ENCODE results near the gene TNK2.

Gene TNK2

GRCh38 chr3:195899701-195900435 is 8.5 kb downstream of the TNK2 start:
- DNase-seq: no peak

DNA sequence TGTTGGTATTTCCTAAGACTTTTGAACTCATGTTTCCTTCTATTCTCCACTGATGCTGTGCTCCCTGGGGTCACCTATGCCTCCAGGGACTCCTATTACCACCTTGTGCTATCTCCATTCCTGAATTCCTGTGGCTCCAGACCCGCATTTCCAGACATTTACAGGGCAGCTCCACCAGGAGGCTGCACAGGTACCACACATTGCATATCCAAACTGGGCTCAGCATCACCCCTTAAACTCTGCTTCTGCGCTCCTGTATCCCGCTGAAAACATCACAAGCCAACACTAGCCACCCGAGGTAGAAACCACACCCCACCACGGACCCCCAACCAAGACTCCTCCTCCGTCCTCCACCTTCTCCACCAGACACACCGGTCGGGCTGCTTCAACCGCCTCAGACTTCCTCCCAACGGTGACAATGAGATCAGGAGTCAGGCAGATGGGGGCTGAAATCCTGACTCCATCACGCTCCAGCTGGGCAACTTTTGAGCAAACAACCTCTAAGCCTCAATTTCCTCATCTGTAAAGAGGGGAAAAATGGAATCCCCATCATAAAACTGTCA is 10.4 kb downstream of the TNK2 start:
- no peak for DNase-seq

DNA sequence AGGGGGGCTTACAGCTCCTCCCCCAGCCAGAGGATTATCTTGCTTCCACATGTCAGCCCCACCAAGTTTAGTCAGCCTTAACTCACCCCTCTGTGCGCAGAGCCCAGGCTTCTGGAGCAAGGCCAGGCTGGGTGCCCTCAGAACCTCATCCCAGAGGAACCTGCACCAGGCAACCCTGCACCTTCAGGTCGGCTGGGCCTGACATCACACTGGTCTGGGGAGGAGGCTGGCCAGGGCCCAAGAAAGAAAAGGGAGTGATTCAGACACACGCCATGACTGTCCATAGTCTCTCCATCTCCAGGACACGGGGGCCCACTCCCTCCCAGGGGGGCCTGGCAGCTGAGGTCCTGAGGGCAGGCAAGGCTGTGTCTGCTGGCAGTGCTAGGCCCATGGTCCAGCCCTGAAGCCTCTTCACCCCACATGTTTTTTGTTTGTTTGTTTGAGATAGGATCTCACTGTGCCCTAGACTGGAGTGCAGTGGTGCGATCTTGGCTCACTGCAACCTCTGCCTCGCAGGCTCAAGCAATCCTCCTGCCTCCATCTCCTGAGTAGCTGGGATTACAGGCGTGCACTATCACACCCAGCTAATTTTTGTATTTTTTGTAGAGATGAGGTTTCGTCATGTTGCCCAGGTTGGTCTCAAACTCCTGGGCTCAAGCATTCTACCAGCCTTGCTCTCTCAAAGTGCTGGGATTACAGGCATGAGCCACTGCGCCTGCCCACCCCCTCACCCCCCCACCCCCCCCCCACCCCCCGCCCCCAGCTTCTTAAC is 11.1 kb downstream of the TNK2 start:
- DNase-seq: peak in 2 of 4 experiments; percentile 26 to 38

DNA sequence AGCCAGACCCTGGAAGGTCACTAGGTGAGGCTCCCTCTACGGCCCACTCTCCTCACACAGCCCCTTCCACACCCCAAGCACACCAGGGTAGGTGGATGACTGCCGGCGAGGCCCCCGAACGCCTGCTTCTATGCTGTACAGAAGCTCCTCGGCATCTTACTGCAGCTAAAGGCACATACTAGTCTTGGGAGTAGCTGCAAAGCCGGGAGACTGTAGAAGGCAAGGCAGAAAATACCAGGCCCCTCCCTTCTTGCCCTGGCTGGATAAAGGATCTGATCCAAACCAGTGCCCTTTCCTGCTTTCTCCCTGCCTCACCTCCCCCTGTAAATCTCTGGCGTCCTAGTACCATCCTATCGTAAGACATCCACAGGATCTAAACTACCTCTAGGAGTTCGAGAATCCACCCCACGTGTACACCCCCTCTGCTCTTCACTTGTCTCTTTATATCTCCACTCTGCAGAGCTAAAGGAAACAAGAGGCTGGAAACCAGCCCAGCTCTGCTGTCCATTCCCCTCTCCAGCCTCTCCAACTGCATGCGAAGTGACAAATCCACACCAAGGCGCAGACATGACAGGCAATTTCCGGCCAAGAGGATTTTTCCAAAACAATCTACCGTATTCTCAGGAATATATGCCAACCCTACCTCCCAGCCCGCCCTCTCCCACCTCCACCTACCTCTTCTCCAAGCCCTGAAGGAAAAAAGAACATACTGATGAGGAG is 11.8 kb downstream of the TNK2 start:
- peak in 2 of 4 experiments; percentile 36 to 44 for DNase-seq

DNA sequence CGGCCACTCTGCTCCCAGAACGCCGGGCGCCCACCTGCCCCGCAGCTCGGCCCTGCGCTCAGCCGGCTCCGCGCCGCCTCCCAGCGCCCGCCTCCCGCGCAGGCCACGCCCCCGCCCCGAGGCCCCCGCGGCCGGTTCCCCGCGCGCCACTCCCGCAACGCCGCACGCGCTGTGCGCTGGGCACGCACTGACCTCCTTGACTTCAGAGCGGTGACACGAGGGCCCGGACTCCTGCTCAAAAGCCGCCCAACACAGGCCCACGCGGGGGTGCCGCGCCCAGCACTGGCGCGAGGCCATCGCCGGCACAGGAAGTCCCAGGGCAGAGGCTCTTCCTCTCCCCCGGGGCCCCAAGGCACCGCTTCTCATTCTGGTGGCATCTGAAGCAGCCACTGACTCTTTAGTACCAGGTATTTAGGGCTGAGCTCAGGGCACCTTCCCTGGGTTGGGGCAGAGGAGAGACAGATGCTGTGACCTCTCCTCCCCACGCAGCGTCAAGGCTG is 12.4 kb downstream of the TNK2 start:
- DNase-seq: peak; percentile 83 to 91 (median 88)

- peak; percentile 31 to 67 (median 44) for DNase-seq
Measured at GRCh38 chr3:195895078-195895860, 13.1 kb downstream of the TNK2 start.

GRCh38 chr3:195893916-195894465 is 14.4 kb downstream of the TNK2 start:
- no peak for DNase-seq

DNA sequence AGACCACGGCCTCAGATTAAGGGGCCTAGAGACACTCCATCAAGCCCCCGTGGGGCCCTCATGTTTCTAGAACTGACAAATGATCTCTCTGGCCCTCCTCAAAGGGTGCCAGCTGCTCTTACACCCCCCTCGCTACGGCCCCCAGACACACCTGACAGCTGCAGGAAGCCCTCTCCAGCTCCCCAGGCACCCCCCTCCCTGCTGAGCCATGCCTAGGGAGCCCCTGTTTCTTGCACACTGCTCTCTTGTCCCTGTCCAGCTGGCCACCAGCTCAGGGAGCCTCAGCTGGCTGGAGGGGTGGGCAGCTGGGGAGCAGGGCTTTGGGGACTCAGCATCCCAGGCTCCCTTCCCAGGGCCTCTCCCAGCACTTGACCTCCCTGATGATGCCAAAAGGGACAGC is 14.8 kb downstream of the TNK2 start:
- DNase-seq: no peak

GRCh38 chr3:195893044-195893395 is 15.3 kb downstream of the TNK2 start:
- no peak for DNase-seq

DNA sequence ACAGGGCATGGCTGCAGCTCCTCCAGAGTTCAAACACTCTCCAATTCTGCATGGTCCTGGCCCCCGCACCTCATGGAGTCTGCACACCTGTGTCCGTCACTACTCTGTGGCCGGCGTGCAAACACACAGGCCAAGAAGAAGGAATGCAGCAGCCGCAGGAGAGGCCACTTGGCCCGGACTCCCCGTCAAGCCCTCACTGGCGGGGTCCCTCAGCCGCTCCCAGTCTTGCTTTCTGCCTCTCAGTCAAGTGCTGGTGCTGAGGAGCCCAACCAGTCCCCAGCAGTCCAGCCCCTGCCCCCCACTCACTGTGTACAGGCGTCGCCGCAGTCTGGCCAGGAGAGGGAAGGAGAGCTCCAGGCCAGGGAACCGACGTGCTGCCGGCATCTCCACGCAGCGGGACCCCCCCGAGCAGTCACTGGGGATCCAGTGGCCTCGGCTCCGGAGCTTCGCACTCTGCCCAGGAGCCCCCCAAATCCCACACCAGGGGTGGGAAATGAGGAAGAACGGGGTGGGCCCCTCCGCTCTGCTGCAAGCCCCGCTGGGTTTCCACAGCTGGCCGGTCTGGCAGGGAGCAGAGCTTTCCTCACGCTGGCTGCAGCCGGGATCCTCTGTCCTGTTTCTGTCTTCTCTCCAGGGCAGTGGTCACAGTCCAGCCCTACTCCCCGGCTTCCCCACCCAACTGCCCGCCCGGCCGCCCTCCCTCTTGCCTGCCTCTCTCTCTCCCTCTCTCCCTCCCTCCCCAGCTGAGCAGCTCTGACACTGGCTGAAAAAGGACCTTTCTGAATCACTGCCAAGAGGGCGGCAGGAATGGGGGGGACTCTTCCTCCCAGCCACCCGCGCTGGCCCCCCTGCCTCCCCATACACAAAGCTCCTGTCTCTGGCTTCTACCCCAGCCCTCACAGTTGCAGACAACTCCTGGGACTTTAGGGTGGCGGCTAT is 16.0 kb downstream of the TNK2 start:
- DNase-seq: no peak

- DNase-seq: no peak
Measured at GRCh38 chr3:195891431-195892104, 16.8 kb downstream of the TNK2 start.

DNA sequence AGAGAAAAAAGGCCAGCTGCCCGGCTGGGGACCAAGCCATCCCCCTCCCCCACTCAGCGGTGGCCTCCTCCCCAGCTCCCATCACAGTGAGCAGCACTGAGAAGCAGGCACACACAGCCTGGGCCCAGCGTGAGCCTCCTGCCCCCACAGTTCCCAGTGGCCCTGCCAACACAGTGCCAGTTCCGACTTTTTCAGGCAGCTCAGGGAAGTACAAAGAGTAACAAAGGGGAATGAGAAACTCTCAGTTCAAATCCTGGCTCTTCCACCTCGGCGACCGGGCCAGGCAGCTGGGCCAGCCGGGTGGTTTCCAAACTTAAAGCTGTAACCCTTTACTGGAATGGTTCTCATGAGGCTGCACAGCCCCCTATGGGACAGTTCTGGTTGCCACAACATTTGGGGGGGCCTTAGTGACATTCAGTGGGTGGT is 18.5 kb downstream of the TNK2 start:
- DNase-seq: no peak

DNA sequence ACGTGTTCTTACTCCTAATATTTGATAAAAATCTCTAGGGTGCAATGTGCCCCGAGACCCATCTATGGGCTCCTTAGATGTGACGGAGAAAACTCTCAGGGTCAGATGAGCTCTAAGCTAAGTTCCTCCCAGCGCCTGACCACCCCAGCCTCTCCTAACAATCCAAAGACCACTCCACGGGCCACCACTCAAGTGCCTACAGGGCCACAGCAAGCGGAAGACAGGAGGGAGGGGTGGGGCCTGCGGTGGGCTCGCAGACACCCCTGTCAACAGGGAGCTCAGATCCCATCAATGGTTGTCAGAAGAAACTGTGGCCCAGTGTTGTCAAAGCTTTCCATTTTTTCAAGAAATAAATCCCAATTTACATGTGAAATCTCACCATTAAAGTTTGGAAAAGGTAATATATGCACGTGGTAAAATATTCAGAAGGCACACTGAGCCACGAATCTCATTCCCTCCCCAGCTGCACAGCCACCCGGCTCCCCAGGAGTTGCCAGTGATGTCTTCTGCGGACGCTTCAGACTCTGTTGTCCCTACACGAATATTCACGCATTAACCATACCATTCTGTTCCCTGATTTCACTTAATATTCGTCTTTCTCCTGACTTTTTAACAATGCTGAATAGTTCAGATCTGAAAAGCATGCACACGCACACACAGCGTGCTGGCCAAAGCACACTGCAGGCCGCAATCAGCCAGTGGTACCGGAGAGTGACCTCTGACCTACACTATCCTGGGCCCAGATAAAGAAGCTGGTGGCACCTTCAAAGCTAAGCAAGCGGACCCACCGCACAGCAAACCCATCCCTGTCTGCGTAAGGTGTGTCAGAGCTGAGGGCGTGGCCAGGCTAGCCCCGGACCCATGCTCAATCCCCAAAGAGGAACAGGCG is 19.1 kb downstream of the TNK2 start:
- DNase-seq: no peak

DNA sequence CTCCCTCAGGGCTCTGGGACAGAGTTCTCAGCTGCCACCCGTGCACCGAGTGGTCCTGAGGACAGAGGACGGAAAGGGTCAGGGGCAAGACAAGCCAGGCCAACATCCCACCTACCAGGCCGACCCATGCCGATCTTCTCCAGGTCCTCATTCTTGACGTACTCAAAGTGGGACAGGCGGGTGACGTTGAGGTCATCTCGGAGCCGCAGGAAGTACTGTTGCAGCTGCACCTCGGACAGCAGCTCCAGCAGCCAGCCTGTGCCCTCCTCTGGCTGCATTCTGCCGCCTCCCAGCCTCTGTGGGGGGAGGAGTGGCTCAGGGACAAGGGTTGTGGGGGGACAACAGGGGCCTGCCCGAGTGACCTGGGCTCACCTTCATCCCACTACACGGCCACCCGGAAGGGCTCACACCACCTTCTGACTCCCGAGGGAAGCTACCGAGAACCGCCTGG is 20.0 kb downstream of the TNK2 start:
- DNase-seq: no peak

- no peak for DNase-seq
Measured at GRCh38 chr3:195887670-195888069, 20.7 kb downstream of the TNK2 start.

GRCh38 chr3:195886181-195887141 is 21.9 kb downstream of the TNK2 start:
- no peak for DNase-seq

GRCh38 chr3:195885036-195885891 is 23.1 kb downstream of the TNK2 start:
- DNase-seq: no peak

Measured in suppressor macrophage (primary cell).